Keratinocyte (primary cell): Measurements from ENCODE around the gene MSL3B.

Experiments
- DNase-seq: peaks from one replicate; pipeline ENCODE4 v3.0.0-alpha.2; 2011; ENCODE audit warnings: low read depth, missing footprints, low spot score
- FAIRE-seq: peaks from 2 replicates; lab custom pipeline; 2011; peaks lifted over from hg19 to GRCh38; lab: Jason Lieb, UNC
- H2AFZ ChIP-seq: 2 replicates; pipeline ENCODE4 v1.6.0; 2012; ENCODE audit warnings: low read length, control low read depth, inconsistent platforms; ENCODE audit not compliant: control insufficient read depth
- H3K27ac ChIP-seq: 2 replicates; pipeline ENCODE4 v1.5.1; 2011; ENCODE audit warnings: low read length; ENCODE audit not compliant: control insufficient read depth, insufficient read depth
- H3K27me3 ChIP-seq: 3 replicates; pipeline ENCODE4 v1.6.0; 2011; ENCODE audit warnings: low read length; ENCODE audit not compliant: control insufficient read depth, insufficient read depth; ENCODE audit errors: extremely low read depth
- H3K36me3 ChIP-seq, 2 experiments: 2 replicates in 1 of 2; 3 replicates in 1 of 2; pipeline ENCODE4 v1.5.1; 2011; ENCODE audit warnings: low read length in 2 of 2, mild to moderate bottlenecking in 1 of 2; ENCODE audit not compliant: control insufficient read depth in 2 of 2, insufficient read depth in 2 of 2; ENCODE audit errors: extremely low read depth in 1 of 2
- H3K4me1 ChIP-seq: 3 replicates; pipeline ENCODE4 v1.5.1; 2011; ENCODE audit warnings: low read length; ENCODE audit not compliant: control insufficient read depth, insufficient read depth; ENCODE audit errors: extremely low read depth
- H3K4me2 ChIP-seq: 3 replicates; pipeline ENCODE4 v1.6.0; 2011; ENCODE audit warnings: low read depth, low read length; ENCODE audit not compliant: control insufficient read depth, insufficient read depth; ENCODE audit errors: extremely low read depth
- H3K4me3 ChIP-seq, 3 experiments: fragments of 200-600 bp in 1 of 3; sonication (generic) in 1 of 3; 2 replicates in 2 of 3; 3 replicates in 1 of 3; pipeline ENCODE4 v1.5.1; 2011 to 2016; ENCODE audit warnings: low read length in 3 of 3, mild to moderate bottlenecking in 3 of 3, control low read depth in 2 of 3, inconsistent platforms in 1 of 3, low read depth in 1 of 3, mixed read lengths in 1 of 3, mixed run types in 1 of 3, moderate library complexity in 1 of 3; ENCODE audit not compliant: control insufficient read depth in 2 of 3, insufficient read depth in 2 of 3; ENCODE audit errors: extremely low read depth in 1 of 3
- H3K79me2 ChIP-seq: 2 replicates; pipeline ENCODE4 v1.6.0; 2012; ENCODE audit warnings: low read length; ENCODE audit not compliant: control insufficient read depth, insufficient read depth
- H3K9ac ChIP-seq: 3 replicates; pipeline ENCODE4 v1.6.0; 2011; ENCODE audit warnings: low read length; ENCODE audit not compliant: control insufficient read depth, insufficient read depth; ENCODE audit errors: extremely low read depth
- H3K9me1 ChIP-seq: 3 replicates; pipeline ENCODE4 v1.6.0; 2011; ENCODE audit warnings: low read length; ENCODE audit not compliant: control insufficient read depth, insufficient read depth; ENCODE audit errors: extremely low read depth
- H3K9me3 ChIP-seq: 2 replicates; pipeline ENCODE4 v1.5.1; 2012; ENCODE audit warnings: low read depth, low read length; ENCODE audit not compliant: control insufficient read depth
- H4K20me1 ChIP-seq: 3 replicates; pipeline ENCODE4 v1.6.0; 2011; ENCODE audit warnings: low read length; ENCODE audit not compliant: control insufficient read depth, insufficient read depth; ENCODE audit errors: extremely low read depth
- EZH2 ChIP-seq: IDR thresholded peaks from one replicate; pipeline ENCODE4 v1.6.1; 2012; ENCODE audit warnings: inconsistent platforms, mild to moderate bottlenecking, low read length, moderate library complexity
- dilution Hi-C: fragments of 300-500 bp; cut with MboI; formaldehyde crosslinking; loops from one replicate; pipeline ENCODE4 v1.7.0; 2020; ENCODE audit warnings: low sequenced_read_pairs; ENCODE audit not compliant: extremely low pct_ligation_motif_present
- TF ChIP-seq, protein P1 (sequence below), 3 experiments: IDR thresholded peaks in 1 of 3; conservative IDR thresholded peaks in 1 of 3; optimal IDR thresholded peaks in 1 of 3; 2 replicates in 2 of 3; 3 replicates in 1 of 3; pipeline versions ENCODE3 to v1.5.1; 2011; ENCODE audit warnings: low read length in 3 of 3, mild to moderate bottlenecking in 3 of 3, moderate library complexity in 2 of 3, control low read depth in 1 of 3, inconsistent platforms in 1 of 3; ENCODE audit not compliant: insufficient read depth in 2 of 3; ENCODE audit errors: extremely low read depth in 1 of 3

The MSL3B gene

DNA sequence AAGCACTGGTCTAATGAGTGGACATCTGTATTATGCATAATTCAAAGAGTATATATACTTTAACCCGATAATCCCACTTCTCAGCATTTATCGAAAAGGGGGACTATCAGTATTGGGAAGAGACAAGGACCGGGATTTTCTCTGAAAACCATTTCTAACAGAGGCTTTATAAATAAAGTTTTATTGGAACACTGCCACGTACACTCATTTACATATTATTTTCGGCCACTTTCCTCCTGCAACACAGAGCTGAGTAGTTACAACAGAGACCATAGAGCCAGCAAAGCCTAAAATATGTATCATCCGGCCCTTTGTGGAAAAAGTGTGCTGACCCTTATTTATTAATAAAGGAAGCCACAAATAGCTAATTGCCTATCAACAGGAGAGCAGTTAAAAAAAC, 17.0 kb downstream of the MSL3B start:
- H3K27me3 ChIP-seq = no peaks in the 10 kb centered on the region
- peaks cover 0 to 38% of the 10 kb centered on the region in 2 experiments for H3K36me3 ChIP-seq
- no peak for FAIRE-seq
- H4K20me1 ChIP-seq = peaks cover 3% of the 10 kb centered on the region
- TF ChIP-seq, protein P1, sequence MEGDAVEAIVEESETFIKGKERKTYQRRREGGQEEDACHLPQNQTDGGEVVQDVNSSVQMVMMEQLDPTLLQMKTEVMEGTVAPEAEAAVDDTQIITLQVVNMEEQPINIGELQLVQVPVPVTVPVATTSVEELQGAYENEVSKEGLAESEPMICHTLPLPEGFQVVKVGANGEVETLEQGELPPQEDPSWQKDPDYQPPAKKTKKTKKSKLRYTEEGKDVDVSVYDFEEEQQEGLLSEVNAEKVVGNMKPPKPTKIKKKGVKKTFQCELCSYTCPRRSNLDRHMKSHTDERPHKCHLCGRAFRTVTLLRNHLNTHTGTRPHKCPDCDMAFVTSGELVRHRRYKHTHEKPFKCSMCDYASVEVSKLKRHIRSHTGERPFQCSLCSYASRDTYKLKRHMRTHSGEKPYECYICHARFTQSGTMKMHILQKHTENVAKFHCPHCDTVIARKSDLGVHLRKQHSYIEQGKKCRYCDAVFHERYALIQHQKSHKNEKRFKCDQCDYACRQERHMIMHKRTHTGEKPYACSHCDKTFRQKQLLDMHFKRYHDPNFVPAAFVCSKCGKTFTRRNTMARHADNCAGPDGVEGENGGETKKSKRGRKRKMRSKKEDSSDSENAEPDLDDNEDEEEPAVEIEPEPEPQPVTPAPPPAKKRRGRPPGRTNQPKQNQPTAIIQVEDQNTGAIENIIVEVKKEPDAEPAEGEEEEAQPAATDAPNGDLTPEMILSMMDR (optimal IDR thresholded peaks at IDR 0.05 in 1 of 3, IDR thresholded peaks at IDR 0.05 in 1 of 3, conservative IDR thresholded peaks at IDR 0.05 in 1 of 3; ENCODE audit: extremely low read depth in 1 of 3, insufficient read depth in 2 of 3, low read length in 3 of 3) = no peak
- no peak for TF ChIP-seq EZH2
- DNase-seq = no peak
- H3K9me1 ChIP-seq = no peaks in the 10 kb centered on the region
- dilution Hi-C loops = no loop called here
- peaks cover 21% of the 10 kb centered on the region for H3K4me1 ChIP-seq
- H2AFZ ChIP-seq = no peak overlapping the region
- no peak overlapping the region for H3K4me3 ChIP-seq
- H3K79me2 ChIP-seq = peaks cover 71% of the 10 kb centered on the region
- H3K4me2 ChIP-seq = no peak overlapping the region
- H3K9ac ChIP-seq = no peak overlapping the region
- H3K9me3 ChIP-seq = no peaks in the 10 kb centered on the region
- H3K27ac ChIP-seq = no peak overlapping the region

DNA sequence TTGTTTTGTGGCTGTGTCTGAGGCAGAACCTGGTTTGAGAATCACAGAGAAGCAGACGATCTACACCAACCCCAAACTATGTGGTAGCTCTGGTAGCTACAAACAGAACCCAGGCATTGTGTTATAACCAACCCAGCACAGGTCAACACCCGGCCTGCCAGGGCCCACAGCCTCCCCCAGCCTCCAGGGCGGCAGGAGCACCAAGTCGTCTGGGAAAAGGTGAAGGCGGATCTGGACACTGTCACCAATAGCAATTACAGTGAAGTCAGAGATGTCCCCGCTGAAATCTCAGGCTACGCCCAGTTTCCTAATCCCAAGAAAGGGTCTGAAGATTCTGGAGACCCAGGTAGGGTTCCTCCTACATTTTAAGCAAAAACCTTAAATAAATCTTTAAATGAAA, 17.4 kb downstream of the MSL3B start:
- H2AFZ ChIP-seq = no peak overlapping the region
- FAIRE-seq (no peak), DNase-seq (no peak)
- peaks cover 21% of the 10 kb centered on the region for H3K4me1 ChIP-seq
- H3K36me3 ChIP-seq = peaks cover 0 to 39% of the 10 kb centered on the region in 2 experiments
- H3K9me1 ChIP-seq = no peaks in the 10 kb centered on the region
- no peak overlapping the region for H3K27ac ChIP-seq
- H3K79me2 ChIP-seq = peaks cover 71% of the 10 kb centered on the region
- dilution Hi-C loops = no loop called here
- no peaks in the 10 kb centered on the region for H3K9me3 ChIP-seq
- no peak for TF ChIP-seq EZH2
- TF ChIP-seq, protein P1 (optimal IDR thresholded peaks at IDR 0.05 in 1 of 3, IDR thresholded peaks at IDR 0.05 in 1 of 3, conservative IDR thresholded peaks at IDR 0.05 in 1 of 3; ENCODE audit: extremely low read depth in 1 of 3, insufficient read depth in 2 of 3, low read length in 3 of 3) = no peak
- no peaks in the 10 kb centered on the region for H3K27me3 ChIP-seq
- no peak overlapping the region for H3K4me2 ChIP-seq
- H3K9ac ChIP-seq = no peak overlapping the region
- no peak overlapping the region for H3K4me3 ChIP-seq
- H4K20me1 ChIP-seq = peaks cover 3% of the 10 kb centered on the region
